Neural progenitor cell (in vitro differentiated cells): Measurements from ENCODE around the gene KRT3. TPM values are rescaled to one million over a fixed set of nuclear protein-coding genes. Genes with fewer than 3 reads are reported as not detected.

Experiments used
- DNase-seq: peaks from one replicate; pipeline ENCODE4 v3.0.0-alpha.2; 2016; ENCODE audit warnings: low spot score
- H2AFZ ChIP-seq: fragments of 200-600 bp; sonication (generic); replicated peaks from 2 replicates; pipeline ENCODE4 v1.6.1; 2016; ENCODE audit warnings: antibody characterized with exemption
- H3F3A ChIP-seq: fragments of 200-600 bp; sonication (generic); 2 replicates; pipeline ENCODE4 v1.6.1; 2016; ENCODE audit warnings: antibody characterized with exemption, low read depth
- H3K27ac ChIP-seq: fragments of 200-600 bp; sonication (generic); 2 replicates; pipeline ENCODE4 v1.5.1; 2016; ENCODE audit warnings: mild to moderate bottlenecking
- H3K27me3 ChIP-seq: fragments of 200-600 bp; sonication (generic); 2 replicates; pipeline ENCODE4 v1.6.1; 2016; ENCODE audit warnings: mild to moderate bottlenecking, moderate library complexity
- H3K36me3 ChIP-seq: fragments of 200-600 bp; sonication (generic); 2 replicates; pipeline ENCODE4 v1.5.1; 2016
- H3K4me1 ChIP-seq: fragments of 200-600 bp; sonication (generic); 2 replicates; pipeline ENCODE4 v1.6.1; 2016; ENCODE audit warnings: mixed run types
- H3K4me2 ChIP-seq: fragments of 200-600 bp; sonication (generic); 2 replicates; pipeline ENCODE4 v1.6.1; 2016
- H3K4me3 ChIP-seq: fragments of 200-600 bp; sonication (generic); 2 replicates; pipeline ENCODE4 v1.5.1; 2016
- H3K79me2 ChIP-seq: fragments of 200-600 bp; sonication (generic); 2 replicates; pipeline ENCODE4 v1.6.1; 2016; ENCODE audit warnings: low read depth
- H3K9ac ChIP-seq: fragments of 200-600 bp; sonication (generic); 2 replicates; pipeline ENCODE4 v1.6.1; 2016
- H3K9me3 ChIP-seq: fragments of 200-600 bp; sonication (generic); 2 replicates; pipeline ENCODE4 v1.5.1; 2016; ENCODE audit warnings: low read depth
- H4K20me1 ChIP-seq: fragments of 200-600 bp; sonication (generic); 2 replicates; pipeline ENCODE4 v1.6.1; 2016; ENCODE audit warnings: low read depth
- H3K27ac Mint-ChIP-seq: 3 replicates; pipeline ENCODE4 v1.8.0; 2021; ENCODE audit warnings: mixed read lengths
- H3K27me3 Mint-ChIP-seq: 2 replicates; pipeline ENCODE4 v1.8.0; 2022; ENCODE audit warnings: low read depth, mild to moderate bottlenecking, inconsistent platforms, moderate library complexity, mixed read lengths; ENCODE audit not compliant: insufficient read depth
- H3K36me3 Mint-ChIP-seq: 3 replicates; pipeline ENCODE4 v1.8.0; 2021; ENCODE audit warnings: mixed read lengths
- H3K4me1 Mint-ChIP-seq: 3 replicates; pipeline ENCODE4 v1.8.0; 2021; ENCODE audit warnings: mixed read lengths
- H3K4me3 Mint-ChIP-seq: 3 replicates; pipeline ENCODE4 v1.8.0; 2021; ENCODE audit warnings: mild to moderate bottlenecking, moderate library complexity, mixed read lengths
- H3K9me3 Mint-ChIP-seq: 3 replicates; pipeline ENCODE4 v1.8.0; 2020; ENCODE audit warnings: mixed read lengths
- EZH2 ChIP-seq: fragments of 200-600 bp; sonication (generic); IDR thresholded peaks from 2 replicates; pipeline ENCODE4 v1.6.1; 2017; ENCODE audit warnings: antibody characterized with exemption, mild to moderate bottlenecking, moderate library complexity
- EZH2phosphoT487 ChIP-seq: fragments of 200-600 bp; sonication (generic); IDR thresholded peaks from 2 replicates; pipeline ENCODE4 v1.6.1; 2017; ENCODE audit warnings: antibody characterized with exemption
- total RNA-seq: library from RNA; depleted of rRNA; stranded (reverse); fragments of >200 nt; gene quantifications from 2 replicates; pipeline ENCODE4 v1.2.3, GENCODE V29; 2015; ENCODE audit warnings: low replicate concordance
- TF ChIP-seq, protein P1 (sequence below): fragments of 200-600 bp; sonication (generic); IDR thresholded peaks from 2 replicates; pipeline ENCODE4 v1.5.1; 2017; ENCODE audit warnings: antibody characterized with exemption, mild to moderate bottlenecking

Gene KRT3
- total RNA-seq, 1 donor from 2014 or later: not detected

- Histone ChIP-seq H3K27ac (no peak overlapping the region), H3F3A (no peaks in the 10 kb centered on the region), H3K4me3 (no peak overlapping the region), H3K4me1 (no peaks in the 10 kb centered on the region), H3K9me3 (no peaks in the 10 kb centered on the region), H3K79me2 (no peaks in the 10 kb centered on the region), H3K36me3 (no peaks in the 10 kb centered on the region), H3K9ac (no peak overlapping the region), H4K20me1 (no peaks in the 10 kb centered on the region), H3K27me3 (no peaks in the 10 kb centered on the region), H3K4me2 (no peak overlapping the region), H2AFZ (no peak overlapping the region)
- Mint-ChIP-seq H3K36me3 (no peaks in the 10 kb centered on the region), H3K4me3 (no peak overlapping the region), H3K27ac (no peak overlapping the region), H3K27me3 (peaks cover 7% of the 10 kb centered on the region), H3K4me1 (peaks cover 18% of the 10 kb centered on the region), H3K9me3 (no peaks in the 10 kb centered on the region)
- no peak for DNase-seq
- no peak for TF ChIP-seq EZH2phosphoT487
- no peak for TF ChIP-seq EZH2
- TF ChIP-seq, protein P1, sequence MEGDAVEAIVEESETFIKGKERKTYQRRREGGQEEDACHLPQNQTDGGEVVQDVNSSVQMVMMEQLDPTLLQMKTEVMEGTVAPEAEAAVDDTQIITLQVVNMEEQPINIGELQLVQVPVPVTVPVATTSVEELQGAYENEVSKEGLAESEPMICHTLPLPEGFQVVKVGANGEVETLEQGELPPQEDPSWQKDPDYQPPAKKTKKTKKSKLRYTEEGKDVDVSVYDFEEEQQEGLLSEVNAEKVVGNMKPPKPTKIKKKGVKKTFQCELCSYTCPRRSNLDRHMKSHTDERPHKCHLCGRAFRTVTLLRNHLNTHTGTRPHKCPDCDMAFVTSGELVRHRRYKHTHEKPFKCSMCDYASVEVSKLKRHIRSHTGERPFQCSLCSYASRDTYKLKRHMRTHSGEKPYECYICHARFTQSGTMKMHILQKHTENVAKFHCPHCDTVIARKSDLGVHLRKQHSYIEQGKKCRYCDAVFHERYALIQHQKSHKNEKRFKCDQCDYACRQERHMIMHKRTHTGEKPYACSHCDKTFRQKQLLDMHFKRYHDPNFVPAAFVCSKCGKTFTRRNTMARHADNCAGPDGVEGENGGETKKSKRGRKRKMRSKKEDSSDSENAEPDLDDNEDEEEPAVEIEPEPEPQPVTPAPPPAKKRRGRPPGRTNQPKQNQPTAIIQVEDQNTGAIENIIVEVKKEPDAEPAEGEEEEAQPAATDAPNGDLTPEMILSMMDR: no peak
Observed at GRCh38 chr12:52832451-52832850, 36.5 kb upstream of the KRT3 start.

GRCh38 chr12:52831251-52831650 lies 35.3 kb upstream of the KRT3 start:
- H3K9me3 ChIP-seq: no peaks in the 10 kb centered on the region
- no peak overlapping the region for H3K4me3 ChIP-seq
- no peak for DNase-seq
- no peak overlapping the region for H3K4me3 Mint-ChIP-seq
- no peak overlapping the region for H3K27ac Mint-ChIP-seq
- no peak overlapping the region for H3K9ac ChIP-seq
- no peaks in the 10 kb centered on the region for H4K20me1 ChIP-seq
- no peaks in the 10 kb centered on the region for H3K79me2 ChIP-seq
- no peak for TF ChIP-seq EZH2phosphoT487
- TF ChIP-seq, protein P1: no peak
- TF ChIP-seq EZH2: no peak
- no peaks in the 10 kb centered on the region for H3K4me1 ChIP-seq
- H3K27me3 ChIP-seq: no peaks in the 10 kb centered on the region
- peaks cover 2% of the 10 kb centered on the region for H3K27me3 Mint-ChIP-seq
- H3K27ac ChIP-seq: no peak overlapping the region
- H3K36me3 ChIP-seq: no peaks in the 10 kb centered on the region
- H3K9me3 Mint-ChIP-seq: no peaks in the 10 kb centered on the region
- no peak overlapping the region for H2AFZ ChIP-seq
- H3K4me2 ChIP-seq: no peak overlapping the region
- H3F3A ChIP-seq: no peaks in the 10 kb centered on the region
- no peaks in the 10 kb centered on the region for H3K36me3 Mint-ChIP-seq
- H3K4me1 Mint-ChIP-seq: peaks cover 8% of the 10 kb centered on the region

GRCh38 chr12:52829986-52830770 lies 34.3 kb upstream of the KRT3 start:
- no peaks in the 10 kb centered on the region for H3K36me3 ChIP-seq
- no peaks in the 10 kb centered on the region for H3K79me2 ChIP-seq
- no peak overlapping the region for H3K4me2 ChIP-seq
- H3K4me1 ChIP-seq: no peaks in the 10 kb centered on the region
- H4K20me1 ChIP-seq: no peaks in the 10 kb centered on the region
- no peak for DNase-seq
- TF ChIP-seq EZH2 (no peak), EZH2phosphoT487 (no peak)
- TF ChIP-seq, protein P1: no peak
- Mint-ChIP-seq H3K27ac (no peak overlapping the region), H3K27me3 (peaks cover 3% of the 10 kb centered on the region), H3K9me3 (no peaks in the 10 kb centered on the region), H3K4me1 (peaks cover 7% of the 10 kb centered on the region), H3K36me3 (no peaks in the 10 kb centered on the region), H3K4me3 (no peak overlapping the region)
- H3K27ac ChIP-seq: no peak overlapping the region
- H3K27me3 ChIP-seq: no peaks in the 10 kb centered on the region
- H3F3A ChIP-seq: no peaks in the 10 kb centered on the region
- no peaks in the 10 kb centered on the region for H3K9me3 ChIP-seq
- no peak overlapping the region for H3K9ac ChIP-seq
- no peak overlapping the region for H3K4me3 ChIP-seq
- H2AFZ ChIP-seq: no peak overlapping the region
